HTERT RPE-1 (cell line): Measurements from ENCODE around the gene KIAA1217.

ENCODE experiments used
- in situ Hi-C: fragments of 300-500 bp; cut with MboI; formaldehyde crosslinking; loops from 4 replicates; pipeline ENCODE4 v1.14.3; 2020; ENCODE audit warnings: low sequenced_read_pairs

KIAA1217 gene, protein sequence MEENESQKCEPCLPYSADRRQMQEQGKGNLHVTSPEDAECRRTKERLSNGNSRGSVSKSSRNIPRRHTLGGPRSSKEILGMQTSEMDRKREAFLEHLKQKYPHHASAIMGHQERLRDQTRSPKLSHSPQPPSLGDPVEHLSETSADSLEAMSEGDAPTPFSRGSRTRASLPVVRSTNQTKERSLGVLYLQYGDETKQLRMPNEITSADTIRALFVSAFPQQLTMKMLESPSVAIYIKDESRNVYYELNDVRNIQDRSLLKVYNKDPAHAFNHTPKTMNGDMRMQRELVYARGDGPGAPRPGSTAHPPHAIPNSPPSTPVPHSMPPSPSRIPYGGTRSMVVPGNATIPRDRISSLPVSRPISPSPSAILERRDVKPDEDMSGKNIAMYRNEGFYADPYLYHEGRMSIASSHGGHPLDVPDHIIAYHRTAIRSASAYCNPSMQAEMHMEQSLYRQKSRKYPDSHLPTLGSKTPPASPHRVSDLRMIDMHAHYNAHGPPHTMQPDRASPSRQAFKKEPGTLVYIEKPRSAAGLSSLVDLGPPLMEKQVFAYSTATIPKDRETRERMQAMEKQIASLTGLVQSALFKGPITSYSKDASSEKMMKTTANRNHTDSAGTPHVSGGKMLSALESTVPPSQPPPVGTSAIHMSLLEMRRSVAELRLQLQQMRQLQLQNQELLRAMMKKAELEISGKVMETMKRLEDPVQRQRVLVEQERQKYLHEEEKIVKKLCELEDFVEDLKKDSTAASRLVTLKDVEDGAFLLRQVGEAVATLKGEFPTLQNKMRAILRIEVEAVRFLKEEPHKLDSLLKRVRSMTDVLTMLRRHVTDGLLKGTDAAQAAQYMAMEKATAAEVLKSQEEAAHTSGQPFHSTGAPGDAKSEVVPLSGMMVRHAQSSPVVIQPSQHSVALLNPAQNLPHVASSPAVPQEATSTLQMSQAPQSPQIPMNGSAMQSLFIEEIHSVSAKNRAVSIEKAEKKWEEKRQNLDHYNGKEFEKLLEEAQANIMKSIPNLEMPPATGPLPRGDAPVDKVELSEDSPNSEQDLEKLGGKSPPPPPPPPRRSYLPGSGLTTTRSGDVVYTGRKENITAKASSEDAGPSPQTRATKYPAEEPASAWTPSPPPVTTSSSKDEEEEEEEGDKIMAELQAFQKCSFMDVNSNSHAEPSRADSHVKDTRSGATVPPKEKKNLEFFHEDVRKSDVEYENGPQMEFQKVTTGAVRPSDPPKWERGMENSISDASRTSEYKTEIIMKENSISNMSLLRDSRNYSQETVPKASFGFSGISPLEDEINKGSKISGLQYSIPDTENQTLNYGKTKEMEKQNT (N-terminal part only)

DNA sequence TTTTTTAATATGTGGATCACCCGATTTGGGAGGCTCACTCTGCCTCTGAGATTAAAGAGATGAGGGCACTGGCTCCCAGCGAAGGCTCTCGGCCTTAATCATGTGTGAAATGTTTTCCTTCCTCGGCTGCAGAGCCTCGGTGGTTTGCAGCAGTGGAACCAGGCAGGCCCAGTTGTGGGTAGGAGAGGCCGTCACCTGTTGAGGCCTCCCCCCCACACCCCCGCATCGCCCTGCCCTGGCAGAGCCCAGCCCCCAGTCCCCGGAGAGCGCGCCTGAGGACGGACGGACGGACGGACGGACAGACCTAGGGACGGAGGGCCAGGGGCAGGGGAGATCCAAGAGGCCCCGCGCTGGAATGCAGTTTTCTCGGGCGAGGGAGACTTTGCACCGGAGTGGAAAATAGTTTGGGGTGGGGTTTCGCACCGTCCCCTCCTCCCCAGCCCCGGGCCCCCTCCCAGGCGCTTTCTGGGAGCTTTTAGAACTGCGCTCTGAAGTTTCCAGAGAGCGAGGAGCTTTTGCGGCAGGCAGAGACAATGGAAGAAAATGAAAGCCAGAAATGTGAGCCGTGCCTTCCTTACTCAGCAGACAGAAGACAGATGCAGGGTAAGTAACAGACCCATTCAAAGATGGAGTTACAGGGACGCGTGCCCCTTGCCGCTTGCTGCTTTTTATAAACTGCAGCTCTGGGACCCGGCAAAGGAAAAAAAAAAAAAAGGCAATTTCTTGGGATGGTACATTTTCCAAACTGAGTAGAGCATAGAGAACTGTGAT is at the start of gene KIAA1217:
Gene KIAA1217 (plus strand): TSS at position 478 of the 771 bp plus-strand sequence. CDS start 56 bp downstream, at position 534.
- in situ Hi-C loops: no loop called here

DNA sequence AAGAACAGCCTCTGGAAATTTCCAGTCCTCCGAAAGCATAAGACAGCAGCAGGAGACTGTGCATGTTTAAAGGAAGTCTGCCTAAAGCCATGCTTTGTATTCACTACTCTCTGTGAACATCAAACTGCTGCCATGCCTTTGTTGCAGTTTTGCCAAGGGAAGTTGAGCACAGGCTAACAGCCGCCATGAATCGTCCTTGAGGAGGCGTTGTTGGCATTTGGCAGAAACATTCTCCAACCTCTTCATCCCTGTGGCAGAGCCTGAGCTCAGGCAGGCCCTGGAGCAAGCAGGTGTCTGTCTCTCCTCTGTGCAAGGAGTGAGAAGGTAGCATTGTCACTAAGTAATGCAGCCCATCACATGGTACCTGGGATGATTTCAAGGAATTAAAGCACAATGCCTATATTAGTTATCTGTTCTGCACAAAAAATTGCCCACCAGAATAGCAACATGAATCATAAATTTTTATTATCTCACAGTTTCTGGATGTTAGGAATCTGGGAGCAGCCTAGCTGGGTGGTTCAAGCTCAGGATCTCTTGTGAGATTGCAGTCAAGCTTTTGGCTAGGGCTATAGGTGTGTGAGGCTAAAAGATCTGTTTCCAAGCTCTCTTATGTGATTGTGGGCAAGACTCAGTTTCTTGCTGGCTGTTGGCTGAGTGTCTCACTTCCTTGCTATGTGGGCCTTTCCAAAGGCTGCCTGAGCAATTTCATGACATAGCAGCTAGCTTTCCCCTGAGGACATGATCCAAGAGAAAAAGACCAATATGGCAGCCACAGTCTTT is 46.5 kb upstream of the KIAA1217 start:
- in situ Hi-C loops: no loop called here

DNA sequence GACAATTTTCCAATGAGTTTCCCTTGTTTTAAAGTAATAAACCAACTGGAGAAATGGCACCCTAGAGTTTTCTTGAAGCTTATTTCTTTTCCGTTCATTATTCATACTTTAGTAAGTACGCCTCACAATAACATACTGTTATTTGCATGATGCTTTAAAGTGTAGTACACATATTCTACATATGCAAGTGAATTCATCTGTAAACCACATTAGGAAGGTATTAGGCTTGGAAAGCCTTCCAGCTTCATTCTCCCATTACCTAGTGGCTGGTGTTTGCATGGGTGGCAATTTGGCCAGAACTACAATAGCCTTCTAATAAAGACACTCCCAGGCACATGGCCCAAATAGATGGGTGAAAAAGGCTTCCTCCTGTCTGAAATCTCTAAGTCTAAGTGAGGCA is 45.5 kb upstream of the KIAA1217 start:
- in situ Hi-C loops: no loop called here

DNA sequence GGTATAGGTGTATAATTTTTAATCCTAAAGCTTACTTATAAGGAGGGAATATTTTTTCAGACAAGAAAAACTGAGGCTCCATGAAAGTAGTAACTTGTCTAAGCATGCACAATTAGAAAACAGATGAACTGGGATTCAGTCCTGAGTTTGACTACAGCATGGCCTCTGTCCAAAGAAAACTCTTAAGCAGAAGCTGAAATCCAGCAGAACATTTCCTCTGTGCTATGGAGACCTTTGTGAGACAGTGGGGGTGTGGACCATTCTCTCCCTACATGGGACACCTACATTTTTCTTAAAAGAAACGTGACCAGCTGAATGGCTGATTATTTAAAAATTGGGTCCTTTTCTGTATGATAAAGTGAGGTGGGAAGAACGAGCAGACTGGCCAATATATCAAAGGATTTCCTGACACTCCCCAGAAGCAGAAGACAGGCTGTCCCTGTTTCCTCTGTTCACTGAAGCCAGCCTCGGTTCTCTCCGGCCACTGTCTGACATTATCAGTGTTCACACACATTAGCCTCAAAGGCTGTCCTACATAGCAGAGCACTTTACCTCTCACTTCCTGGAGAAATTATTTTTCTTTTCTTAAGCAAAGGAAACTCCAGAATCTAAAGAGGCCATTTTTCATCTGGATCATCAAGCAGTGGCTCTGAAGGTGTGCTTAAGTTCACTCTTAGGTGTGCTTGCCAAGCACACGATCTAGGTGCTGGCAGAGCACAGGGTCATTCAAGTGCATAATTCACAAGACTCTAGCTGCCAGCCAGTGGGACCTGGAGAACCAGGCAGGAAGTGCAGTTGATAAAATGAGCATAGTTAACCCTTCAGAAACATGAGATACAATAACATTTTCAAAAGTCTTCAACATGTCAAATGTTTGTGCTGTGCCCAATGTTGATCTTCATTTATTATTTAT is 40.4 kb upstream of the KIAA1217 start:
- in situ Hi-C loops: no loop called here

DNA sequence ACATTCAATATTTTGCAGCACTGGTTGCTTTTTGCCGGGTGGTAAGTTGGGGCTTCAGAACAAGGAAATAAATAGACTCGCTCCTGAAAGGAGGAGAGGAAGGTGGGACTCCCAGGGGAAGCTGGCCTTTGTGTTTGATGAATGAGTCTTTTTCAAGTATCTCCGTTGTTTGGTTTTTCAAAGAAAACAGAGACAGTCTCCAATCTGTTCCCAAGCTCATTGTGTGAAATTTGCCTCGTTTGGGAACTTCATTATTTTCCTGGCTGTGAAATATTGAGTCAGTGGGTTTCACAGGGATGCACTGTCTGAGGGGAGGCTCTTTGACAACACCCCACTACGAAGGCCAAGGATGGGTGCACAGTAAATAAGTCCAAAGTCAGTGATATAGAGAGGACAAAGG is 38.7 kb upstream of the KIAA1217 start:
- in situ Hi-C loops: no loop called here

DNA sequence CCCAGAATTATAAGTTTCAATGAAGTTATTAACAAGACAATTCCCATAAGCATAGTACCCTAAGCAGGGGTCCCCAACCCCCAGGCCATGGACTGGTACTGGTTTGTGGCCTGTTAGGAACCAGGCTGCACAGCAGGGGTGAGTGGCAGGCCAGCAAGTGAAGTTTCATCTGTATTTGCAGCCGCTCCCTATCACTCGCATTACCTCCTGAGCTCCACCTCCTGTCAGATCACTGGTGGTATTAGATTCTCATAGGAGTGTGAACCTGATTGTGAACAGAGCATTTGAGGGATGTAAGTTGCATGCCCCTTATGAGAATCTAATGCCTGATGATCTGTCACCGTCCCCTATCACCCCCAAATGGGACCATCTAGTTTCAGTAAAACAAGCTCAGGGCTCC is 36.0 kb upstream of the KIAA1217 start:
- in situ Hi-C loops: no loop called here

DNA sequence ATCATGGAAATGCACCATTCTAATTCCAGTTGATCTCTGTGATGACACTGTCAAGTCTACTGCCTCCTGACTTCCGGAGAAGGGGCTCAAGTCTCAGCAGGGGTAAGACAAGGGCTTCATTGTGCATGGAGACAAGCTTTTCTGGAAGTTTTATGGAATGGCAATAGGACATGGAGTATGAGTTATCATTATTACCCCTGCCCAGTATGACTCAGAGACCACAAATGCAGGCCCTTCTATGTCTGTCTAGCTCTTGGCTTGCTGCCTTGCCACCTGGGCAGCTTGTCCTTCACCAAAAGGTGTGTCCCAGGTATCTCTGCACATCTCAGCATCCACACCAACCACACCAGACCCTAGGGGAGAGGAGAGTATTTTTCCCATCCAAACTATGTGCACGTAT is 34.9 kb upstream of the KIAA1217 start:
- in situ Hi-C loops: no loop called here

DNA sequence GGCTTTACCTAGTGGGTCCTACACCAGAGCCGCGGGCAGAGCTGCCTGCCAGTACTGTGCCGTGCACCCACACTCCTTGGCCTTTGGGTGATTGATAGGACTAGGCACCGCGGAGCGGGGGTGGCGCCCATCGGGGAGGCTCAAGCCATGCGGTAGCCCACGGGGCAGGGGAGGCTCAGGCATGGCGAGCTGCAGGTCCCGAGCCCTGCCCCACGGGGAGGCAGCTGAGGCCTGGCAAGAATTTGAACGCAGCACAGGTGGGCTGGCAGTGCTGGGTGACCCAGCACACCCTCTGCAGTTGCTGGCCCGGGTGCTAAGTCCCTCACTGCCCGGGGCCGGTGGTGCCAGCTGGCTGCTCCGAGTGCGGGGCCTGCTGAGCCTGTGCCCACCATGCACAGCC is 32.3 kb upstream of the KIAA1217 start:
- in situ Hi-C loops: no loop called here

DNA sequence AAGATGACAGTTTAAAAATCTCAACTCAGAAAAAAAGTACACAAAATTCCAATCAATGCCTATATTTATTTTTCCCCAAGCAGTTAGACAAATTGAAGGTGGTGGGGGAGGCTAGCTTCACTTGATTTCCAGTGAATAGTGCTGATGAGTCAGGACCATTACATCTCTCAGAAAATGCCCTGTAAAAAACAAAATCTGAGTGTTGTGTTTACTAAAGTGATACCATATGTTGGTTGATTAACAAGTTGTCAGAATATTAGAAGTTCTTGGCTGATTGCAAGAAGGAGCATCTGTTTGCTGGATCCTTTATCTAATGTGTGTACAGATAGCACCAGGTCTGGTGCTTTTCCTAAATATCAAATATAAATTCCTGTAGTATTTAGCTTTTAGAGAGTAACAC is 31.3 kb upstream of the KIAA1217 start:
- in situ Hi-C loops: no loop called here

DNA sequence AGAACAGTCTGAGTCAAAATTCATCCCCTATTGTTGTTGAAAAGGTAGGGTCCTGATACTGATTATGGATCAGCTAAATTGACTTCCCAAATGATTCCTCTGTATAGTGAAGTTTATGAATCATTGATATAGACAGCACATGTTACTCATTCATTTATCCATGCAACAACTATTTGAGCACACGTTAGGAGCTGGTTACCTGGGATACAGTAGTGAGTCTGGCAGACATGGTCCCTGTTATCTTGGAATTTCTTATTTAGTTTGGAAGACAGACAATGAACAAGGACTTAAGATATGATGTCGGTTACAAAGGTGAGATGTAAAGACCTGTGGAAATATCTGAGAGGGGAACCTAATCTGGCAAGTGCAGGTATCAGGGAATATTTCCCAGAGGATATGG is 28.0 kb upstream of the KIAA1217 start:
- in situ Hi-C loops: no loop called here

DNA sequence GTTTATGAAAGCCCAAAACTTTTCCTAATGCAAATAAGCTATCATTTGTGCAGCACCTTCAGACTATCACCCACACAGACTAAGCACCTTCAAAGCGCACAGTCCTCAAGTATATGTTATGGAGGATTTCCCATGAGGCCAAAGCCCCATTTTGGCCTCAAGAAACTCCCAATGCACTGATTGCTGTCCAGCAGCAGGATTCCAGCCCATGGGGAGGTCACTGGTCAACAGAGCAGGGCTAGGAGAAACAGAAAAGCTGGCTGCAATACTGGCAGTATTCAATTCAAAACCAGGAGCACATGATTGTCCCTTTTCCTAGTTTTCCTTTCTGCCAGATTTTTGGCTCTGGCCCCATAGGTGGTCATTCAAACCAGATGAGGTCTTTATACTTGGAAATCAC is 24.5 kb upstream of the KIAA1217 start:
- in situ Hi-C loops: no loop called here

DNA sequence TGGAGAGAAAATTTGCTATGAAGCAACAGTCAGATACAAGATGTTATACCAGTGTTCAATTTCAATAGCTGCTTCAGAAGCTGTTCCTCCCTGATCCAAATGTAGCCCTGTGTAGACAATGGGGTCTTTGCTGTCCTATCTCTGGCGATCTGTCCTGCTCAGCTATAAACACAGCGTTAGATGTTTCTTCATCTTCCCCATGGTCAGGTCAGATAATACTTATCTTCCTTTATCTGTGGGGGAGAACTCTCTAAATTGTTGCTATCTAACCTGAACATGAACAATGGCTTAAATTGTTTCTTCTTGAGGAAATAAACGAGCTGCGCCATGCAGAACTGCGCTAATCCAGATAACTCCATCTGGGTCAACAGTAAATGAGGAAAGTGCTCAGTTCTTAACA is 15.6 kb upstream of the KIAA1217 start:
- in situ Hi-C loops: no loop called here

DNA sequence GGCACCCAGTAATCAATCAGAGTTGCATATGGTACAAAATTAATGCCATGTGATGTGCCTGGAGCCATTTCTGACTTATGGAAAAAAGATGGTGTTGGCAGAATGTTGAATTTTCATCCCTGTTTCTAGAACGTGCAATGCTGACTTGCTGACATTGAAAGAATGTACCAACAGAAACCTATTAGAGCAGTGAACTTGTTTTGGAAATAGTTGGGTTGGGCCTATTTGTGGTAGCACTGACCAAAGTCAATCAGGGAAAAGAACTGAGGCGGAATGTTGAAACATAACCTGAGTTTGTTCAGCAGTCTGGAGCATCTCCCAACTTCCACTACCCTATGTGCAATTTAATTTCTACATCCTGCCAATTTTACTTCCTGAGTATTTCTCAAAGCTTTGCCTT is 11.7 kb upstream of the KIAA1217 start:
- in situ Hi-C loops: no loop called here

DNA sequence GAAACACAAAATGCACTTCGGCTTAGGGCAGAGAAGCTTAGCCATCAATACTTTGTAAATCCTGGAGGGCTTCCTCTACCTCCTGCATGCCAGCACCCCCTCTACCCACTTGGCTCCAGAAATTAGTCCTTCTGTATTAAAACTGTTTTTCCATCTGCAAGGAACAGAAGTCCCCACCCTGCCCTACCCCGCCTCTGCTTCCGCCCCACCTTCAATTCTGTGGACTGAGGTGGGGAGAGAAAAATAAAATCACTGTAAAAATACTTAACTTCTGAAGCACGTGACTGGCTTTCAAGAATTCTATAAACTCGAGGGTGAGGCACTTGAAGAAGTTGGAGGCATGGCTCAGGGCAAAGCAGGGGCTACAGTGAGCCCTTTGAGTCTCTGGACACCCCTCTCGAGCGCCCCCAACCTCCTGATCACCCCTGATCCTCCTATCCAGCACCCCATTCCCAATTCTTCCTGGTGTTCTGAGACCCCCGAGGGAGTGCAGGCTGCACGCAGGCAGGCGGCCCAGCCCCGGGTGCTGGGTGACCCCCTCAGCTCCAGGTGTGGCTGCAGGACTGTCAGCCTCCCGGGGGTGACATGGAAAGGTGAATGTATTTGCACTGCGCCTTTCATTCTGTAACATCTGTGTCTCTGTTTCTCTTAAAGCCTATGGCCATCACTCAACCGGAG is 7.3 kb upstream of the KIAA1217 start:
- in situ Hi-C loops: no loop called here

DNA sequence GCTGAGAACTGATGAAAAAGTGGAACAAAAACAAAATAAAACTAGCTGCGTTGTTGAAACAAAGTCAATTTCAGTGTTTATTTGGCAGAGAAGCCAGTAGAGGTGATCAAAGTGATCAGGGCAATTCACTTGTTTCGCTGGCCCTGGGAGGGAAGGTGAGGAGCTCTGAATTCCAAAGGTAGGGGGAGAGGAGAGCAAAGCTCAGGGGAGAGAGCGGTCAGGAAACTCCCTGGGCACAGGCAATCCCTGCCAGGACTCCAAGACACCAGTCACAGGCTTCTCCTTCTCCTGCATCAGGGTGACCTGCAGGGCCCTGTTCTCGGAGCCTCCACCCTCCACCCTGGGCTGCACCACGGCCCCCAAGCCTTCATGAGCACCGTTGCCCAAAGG is 6.8 kb upstream of the KIAA1217 start:
- in situ Hi-C loops: no loop called here

DNA sequence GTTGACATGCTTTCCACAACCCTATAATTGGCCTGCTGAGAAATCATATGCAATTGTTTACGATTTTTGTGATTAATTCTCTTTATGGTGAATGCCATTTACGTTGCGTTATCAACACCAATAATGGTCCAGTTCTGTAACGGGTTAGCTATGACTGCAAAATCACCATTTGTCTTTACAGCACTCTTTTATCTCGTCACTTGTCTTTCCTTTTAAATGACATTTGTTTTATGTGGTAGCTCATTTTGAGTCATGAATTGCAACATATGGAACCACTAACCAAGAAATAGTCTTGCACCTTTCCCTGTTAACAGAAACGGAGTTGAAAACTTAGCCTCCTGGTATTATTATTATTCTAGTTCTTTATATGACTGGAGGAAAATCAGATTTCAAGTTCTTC is 3.1 kb upstream of the KIAA1217 start:
- in situ Hi-C loops: no loop called here

DNA sequence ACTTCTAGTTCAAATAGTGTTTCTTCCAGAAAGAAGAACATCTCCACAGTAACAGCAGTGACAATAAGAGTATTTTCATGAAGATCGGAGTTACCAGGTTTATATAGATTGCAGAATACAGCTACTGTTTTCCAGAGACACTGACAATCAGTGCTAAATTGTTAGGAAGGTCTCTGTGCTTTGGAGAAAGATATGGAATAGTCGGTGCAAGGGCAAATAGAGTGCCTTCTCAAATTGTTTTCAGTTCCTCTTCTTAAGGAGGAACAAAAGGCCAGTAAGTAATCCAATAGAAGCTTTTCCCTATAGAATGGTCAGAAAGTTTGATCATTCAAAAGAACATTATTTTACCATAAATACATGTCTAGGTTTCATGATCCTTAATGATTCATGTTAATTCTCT is 2.6 kb upstream of the KIAA1217 start:
- in situ Hi-C loops: no loop called here

DNA sequence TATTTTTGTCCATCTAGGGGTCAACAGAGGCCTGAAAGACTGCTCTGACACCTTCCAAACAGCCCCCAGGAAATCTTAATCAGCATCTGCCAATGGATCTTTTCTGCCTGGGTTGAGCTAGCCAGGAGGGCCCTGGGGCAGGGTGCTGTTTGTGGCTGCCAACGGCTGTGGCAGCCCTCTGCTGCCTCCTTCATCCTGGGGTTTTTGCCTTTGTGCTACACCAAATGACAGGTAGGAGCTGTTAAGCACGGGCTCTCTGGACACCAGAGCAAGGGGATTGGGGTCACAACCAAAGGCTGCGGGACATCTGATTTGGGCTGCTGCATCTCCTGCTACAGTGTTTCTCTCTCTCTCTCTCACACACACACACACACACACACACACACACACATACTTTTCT is 2.0 kb upstream of the KIAA1217 start:
- in situ Hi-C loops: no loop called here
